ENCODE results near the gene SEC24B.

DNA sequence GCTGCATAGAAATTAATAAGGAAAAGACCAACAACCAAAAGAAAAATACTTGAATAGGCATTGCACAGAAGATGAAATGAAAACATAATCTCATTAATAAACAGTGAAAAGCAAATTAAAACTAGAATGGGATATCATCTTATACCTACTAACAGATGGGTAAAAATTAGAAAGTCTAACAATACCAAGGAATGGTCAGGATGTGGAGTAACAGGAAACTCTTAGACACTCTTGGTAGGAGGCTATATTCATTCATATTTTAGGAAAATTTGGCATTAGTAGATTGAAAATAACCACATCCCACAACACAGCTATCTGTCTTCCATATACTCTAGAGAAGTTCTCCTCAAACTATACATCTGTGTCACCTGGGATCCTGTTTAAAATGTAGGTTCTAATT, 36.3 kb downstream of the SEC24B start:
- no peak for TF ChIP-seq EZH2 (IDR thresholded peaks at IDR 0.05)
- TF ChIP-seq POLR2AphosphoS5 (IDR thresholded peaks at IDR 0.05; ENCODE audit: borderline replicate concordance, low read depth, low read length): no peak
